Subcutaneous adipose tissue (tissue), 4 donors: ENCODE data around the gene RERE. TPM values are rescaled to one million over a fixed set of nuclear protein-coding genes. Genes with fewer than 3 reads are reported as not detected.

ENCODE experiments used
- CTCF ChIP-seq: fragments of 450-650 bp; IDR thresholded peaks from one replicate; pipeline ENCODE4 v1.5.1; 2016; ENCODE audit warnings: low read depth, mild to moderate bottlenecking, control low read depth, antibody characterized with exemption, moderate library complexity
- total RNA-seq, 4 donors: library from RNA; depleted of rRNA; stranded (reverse); fragments of >200 nt; gene quantifications; one replicate each; pipeline ENCODE4 v1.1.0, GENCODE V29; 2016

Gene RERE
- total RNA-seq, 4 donors from 2014 or later: 67.0 to 91.4 (median 83.1) TPM

- TF ChIP-seq CTCF: no peak
These were observed 353.1 kb downstream of the RERE start for GRCh38 chr1:8464377-8464776.

- no peak for TF ChIP-seq CTCF
These were observed 354.1 kb downstream of the RERE start for GRCh38 chr1:8463144-8463927.

GRCh38 chr1:8462371-8462892 lies 355.0 kb downstream of the RERE start:
- TF ChIP-seq CTCF: no peak

- TF ChIP-seq CTCF: no peak
These were observed 355.9 kb downstream of the RERE start for GRCh38 chr1:8461351-8462110.

- no peak for TF ChIP-seq CTCF
These were observed 356.7 kb downstream of the RERE start for GRCh38 chr1:8460784-8461183.

GRCh38 chr1:8460132-8460544 lies 357.3 kb downstream of the RERE start:
- no peak for TF ChIP-seq CTCF

GRCh38 chr1:8458607-8459006 lies 358.8 kb downstream of the RERE start:
- TF ChIP-seq CTCF: no peak
